SK-N-SH treated with all-trans-retinoic acid at 6 μM for 48 hours (cell line): Measurements from ENCODE around the gene RNASE8.

Experiments used
- ESRRG ChIP-seq: fragments of 250-450 bp; sonication (Bioruptor Pico); IDR thresholded peaks from 2 replicates; pipeline ENCODE4 v1.6.1; 2021; ENCODE audit warnings: mild to moderate bottlenecking
- GLIS3 ChIP-seq: fragments of 250-450 bp; sonication (Bioruptor Pico); IDR thresholded peaks from 2 replicates; pipeline ENCODE4 v1.5.0; 2020; ENCODE audit warnings: mild to moderate bottlenecking, moderate library complexity
- ISL1 ChIP-seq: fragments of 250-450 bp; sonication (Bioruptor Pico); IDR thresholded peaks from 2 replicates; pipeline ENCODE4 v2.1.2; 2022; ENCODE audit warnings: mild to moderate bottlenecking, moderate library complexity
- PPARA ChIP-seq: fragments of 250-450 bp; sonication (Bioruptor Pico); IDR thresholded peaks from 2 replicates; pipeline ENCODE4 v1.5.0; 2020; ENCODE audit warnings: mild to moderate bottlenecking, borderline replicate concordance
- SNAI2 ChIP-seq: fragments of 250-450 bp; sonication (Bioruptor Pico); IDR thresholded peaks from 2 replicates; pipeline ENCODE4 v1.5.0; 2020; ENCODE audit warnings: mild to moderate bottlenecking, moderate library complexity
- TCF4 ChIP-seq: fragments of 250-450 bp; sonication (Bioruptor Pico); IDR thresholded peaks from 2 replicates; pipeline ENCODE4 v1.8.0; 2021; ENCODE audit warnings: mild to moderate bottlenecking, moderate library complexity, borderline replicate concordance
- ZC3H10 ChIP-seq: fragments of 250-450 bp; sonication (Bioruptor Pico); IDR thresholded peaks from 2 replicates; pipeline ENCODE4 v1.5.1; 2021; ENCODE audit warnings: mild to moderate bottlenecking, moderate library complexity
- ZNF565 ChIP-seq: fragments of 450-650 bp; formaldehyde crosslinking; conservative IDR thresholded peaks from 2 replicates; pipeline ENCODE4 v1.5.0; 2020; ENCODE audit warnings: low read depth, mild to moderate bottlenecking, moderate library complexity
- ZNF70 ChIP-seq: fragments of 450-650 bp; formaldehyde crosslinking; IDR thresholded peaks from 2 replicates; pipeline ENCODE4 v1.5.0; 2020; ENCODE audit warnings: mild to moderate bottlenecking, moderate library complexity
- TF ChIP-seq, protein P1 (sequence below): fragments of 250-450 bp; sonication (Bioruptor Pico); IDR thresholded peaks from 2 replicates; pipeline ENCODE4 v1.8.0; 2020; ENCODE audit warnings: mild to moderate bottlenecking, moderate library complexity, borderline replicate concordance

GRCh38 chr14:21087294-21088091 lies 29.9 kb downstream of the RNASE8 start:
- TF ChIP-seq ESRRG (CRISPR knock-in tag) (no peak), PPARA (CRISPR knock-in tag) (no peak), ZNF565 (no peak), ZNF70 (CRISPR knock-in tag) (no peak), TCF4 (no peak), ISL1 (CRISPR knock-in tag) (no peak), GLIS3 (CRISPR knock-in tag) (no peak), SNAI2 (CRISPR knock-in tag) (no peak), ZC3H10 (CRISPR knock-in tag) (no peak)
- TF ChIP-seq, protein P1, sequence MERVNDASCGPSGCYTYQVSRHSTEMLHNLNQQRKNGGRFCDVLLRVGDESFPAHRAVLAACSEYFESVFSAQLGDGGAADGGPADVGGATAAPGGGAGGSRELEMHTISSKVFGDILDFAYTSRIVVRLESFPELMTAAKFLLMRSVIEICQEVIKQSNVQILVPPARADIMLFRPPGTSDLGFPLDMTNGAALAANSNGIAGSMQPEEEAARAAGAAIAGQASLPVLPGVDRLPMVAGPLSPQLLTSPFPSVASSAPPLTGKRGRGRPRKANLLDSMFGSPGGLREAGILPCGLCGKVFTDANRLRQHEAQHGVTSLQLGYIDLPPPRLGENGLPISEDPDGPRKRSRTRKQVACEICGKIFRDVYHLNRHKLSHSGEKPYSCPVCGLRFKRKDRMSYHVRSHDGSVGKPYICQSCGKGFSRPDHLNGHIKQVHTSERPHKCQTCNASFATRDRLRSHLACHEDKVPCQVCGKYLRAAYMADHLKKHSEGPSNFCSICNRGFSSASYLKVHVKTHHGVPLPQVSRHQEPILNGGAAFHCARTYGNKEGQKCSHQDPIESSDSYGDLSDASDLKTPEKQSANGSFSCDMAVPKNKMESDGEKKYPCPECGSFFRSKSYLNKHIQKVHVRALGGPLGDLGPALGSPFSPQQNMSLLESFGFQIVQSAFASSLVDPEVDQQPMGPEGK (CRISPR knock-in tag): no peak
